H1 (cell line): ENCODE data around the gene ARHGDIB. TPM values are rescaled to one million over a fixed set of nuclear protein-coding genes. Genes with fewer than 3 reads are reported as not detected.

Experiments used
- CTCF ChIA-PET: fragments of 300-600 bp; sonication (Branson Sonifier 250); formaldehyde crosslinking; loops from one replicate; lab custom pipeline; 2021; ENCODE audit not compliant: partially characterized antibody; lab: Charles Lee
- POLR2A ChIA-PET: fragments of 300-600 bp; sonication (Branson Sonifier 250); formaldehyde crosslinking; loops from one replicate; lab custom pipeline; 2021; ENCODE audit warnings: inconsistent platforms; ENCODE audit not compliant: partially characterized antibody; lab: Charles Lee
- DNase-seq, 2 experiments: peaks; one replicate each; pipeline versions ENCODE4 v3.0.0 to v3.0.0-alpha.2; 2010 to 2022; ENCODE audit warnings: low spot score in 2 of 2, low read depth in 1 of 2, mixed read lengths in 1 of 2
- FAIRE-seq: peaks from 2 replicates; lab custom pipeline; 2011; peaks lifted over from hg19 to GRCh38; lab: Jason Lieb, UNC
- H2AFZ ChIP-seq: 2 replicates; pipeline ENCODE4 v1.8.1; 2012; ENCODE audit warnings: low read length, inconsistent platforms
- H2AK5ac ChIP-seq: 2 replicates; pipeline ENCODE4 v1.6.1; 2013; ENCODE audit warnings: low read depth, low read length
- H2BK120ac ChIP-seq: replicated peaks from 2 replicates; pipeline ENCODE3; 2013; ENCODE audit warnings: low read depth, low read length, inconsistent platforms
- H2BK12ac ChIP-seq: 2 replicates; pipeline ENCODE4 v1.6.1; 2013; ENCODE audit warnings: low read depth, low read length
- H2BK15ac ChIP-seq: 2 replicates; pipeline ENCODE4 v1.6.1; 2013; ENCODE audit warnings: low read length
- H2BK20ac ChIP-seq: 2 replicates; pipeline ENCODE4 v1.6.1; 2013; ENCODE audit warnings: low read length
- H2BK5ac ChIP-seq: 2 replicates; pipeline ENCODE4 v1.6.1; 2013; ENCODE audit warnings: low read depth, low read length
- H3K14ac ChIP-seq: 2 replicates; pipeline ENCODE4 v1.6.1; 2013; ENCODE audit warnings: inconsistent platforms; ENCODE audit not compliant: insufficient read length
- H3K18ac ChIP-seq: 2 replicates; pipeline ENCODE4 v1.6.1; 2013; ENCODE audit warnings: low read length; ENCODE audit errors: extremely low read depth
- H3K23ac ChIP-seq: 2 replicates; pipeline ENCODE4 v1.6.1; 2013; ENCODE audit warnings: inconsistent platforms; ENCODE audit not compliant: insufficient read length
- H3K23me2 ChIP-seq: 2 replicates; pipeline ENCODE4 v1.6.1; 2013; ENCODE audit warnings: low read depth, low read length
- H3K27ac ChIP-seq: 2 replicates; pipeline ENCODE4 v1.6.1; 2011; ENCODE audit warnings: low read depth, low read length, inconsistent platforms
- H3K27me3 ChIP-seq, 4 experiments: replicated peaks in 1 of 4; 1 replicate in 1 of 4; 2 replicates in 3 of 4; pipeline versions ENCODE4 v1.6.1 to v1.8.1; 2011 to 2013; ENCODE audit warnings: low read length in 3 of 4, mild to moderate bottlenecking in 3 of 4, inconsistent platforms in 2 of 4, mixed read lengths in 2 of 4, moderate library complexity in 1 of 4; ENCODE audit not compliant: control insufficient read depth in 3 of 4, insufficient read depth in 3 of 4; ENCODE audit errors: extremely low read depth in 1 of 4
- H3K36me3 ChIP-seq, 4 experiments: 2 replicates each; pipeline versions ENCODE4 v1.6.1 to v1.8.1; 2011 to 2013; ENCODE audit warnings: mild to moderate bottlenecking in 4 of 4, low read length in 3 of 4, moderate library complexity in 2 of 4, control low read depth in 1 of 4, inconsistent platforms in 1 of 4; ENCODE audit not compliant: insufficient read depth in 4 of 4, control insufficient read depth in 2 of 4
- H3K4ac ChIP-seq: replicated peaks from 2 replicates; pipeline ENCODE3; 2013; ENCODE audit warnings: low read length, low read depth, mixed read lengths, inconsistent platforms; ENCODE audit not compliant: insufficient read length
- H3K4me1 ChIP-seq, 4 experiments: replicated peaks in 1 of 4; 1 replicate in 1 of 4; 2 replicates in 3 of 4; pipeline versions ENCODE4 v1.6.1 to v1.8.1; 2011 to 2013; ENCODE audit warnings: low read length in 3 of 4, inconsistent platforms in 2 of 4, mixed read lengths in 1 of 4; ENCODE audit not compliant: insufficient read depth in 4 of 4, control insufficient read depth in 3 of 4
- H3K4me2 ChIP-seq, 2 experiments: 2 replicates each; pipeline versions ENCODE4 v1.6.1 to v1.8.1; 2011 to 2013; ENCODE audit warnings: low read depth in 2 of 2, low read length in 2 of 2, control low read depth in 1 of 2, inconsistent platforms in 1 of 2, mild to moderate bottlenecking in 1 of 2; ENCODE audit not compliant: insufficient read depth in 1 of 2
- H3K4me3 ChIP-seq, 4 experiments: fragments of 200-600, 300-600 bp in 1 of 4; sonication (generic), shearing (Covaris generic), sonication (Bioruptor Twin) in 1 of 4; 2 replicates each; pipeline versions ENCODE4 v1.5.1 to v1.8.1; 2011 to 2016; ENCODE audit warnings: low read length in 4 of 4, low read depth in 3 of 4, control low read depth in 2 of 4, inconsistent platforms in 2 of 4, mild to moderate bottlenecking in 2 of 4, mixed read lengths in 1 of 4, moderate library complexity in 1 of 4; ENCODE audit not compliant: insufficient read depth in 2 of 4; ENCODE audit errors: extremely low read depth in 1 of 4
- H3K56ac ChIP-seq: replicated peaks from 2 replicates; pipeline ENCODE3; 2013; ENCODE audit warnings: low read depth, mild to moderate bottlenecking, mixed read lengths, low read length, inconsistent platforms; ENCODE audit not compliant: insufficient read length
- H3K79me1 ChIP-seq: 2 replicates; pipeline ENCODE4 v1.6.1; 2013; ENCODE audit warnings: low read depth, low read length, control low read depth
- H3K79me2 ChIP-seq, 2 experiments: 2 replicates each; pipeline versions ENCODE4 v1.6.1 to v1.8.1; 2012 to 2013; ENCODE audit warnings: low read length in 2 of 2, mild to moderate bottlenecking in 2 of 2, inconsistent platforms in 1 of 2; ENCODE audit not compliant: insufficient read depth in 2 of 2, control insufficient read depth in 1 of 2
- H3K9ac ChIP-seq, 4 experiments: replicated peaks in 1 of 4; 1 replicate in 1 of 4; 2 replicates in 3 of 4; pipeline versions ENCODE4 v1.6.1 to v1.8.1; 2011 to 2013; ENCODE audit warnings: low read depth in 3 of 4, low read length in 3 of 4, control low read depth in 2 of 4, mild to moderate bottlenecking in 2 of 4, moderate library complexity in 2 of 4, inconsistent platforms in 1 of 4; ENCODE audit errors: extremely low read depth in 1 of 4
- H3K9me3 ChIP-seq, 2 experiments: 2 replicates each; pipeline versions ENCODE4 v1.6.1 to v1.8.1; 2012 to 2013; ENCODE audit warnings: mild to moderate bottlenecking in 2 of 2, moderate library complexity in 2 of 2, control low read depth in 1 of 2, inconsistent platforms in 1 of 2, low read depth in 1 of 2, low read length in 1 of 2, mixed read lengths in 1 of 2; ENCODE audit not compliant: insufficient read depth in 2 of 2
- H4K20me1 ChIP-seq, 2 experiments: replicated peaks in 1 of 2; 2 replicates each; pipeline versions ENCODE3 to v1.8.1; 2011 to 2013; ENCODE audit warnings: inconsistent platforms in 2 of 2, low read length in 2 of 2, mild to moderate bottlenecking in 1 of 2; ENCODE audit not compliant: insufficient read depth in 2 of 2, control insufficient read depth in 1 of 2
- H4K5ac ChIP-seq: 2 replicates; pipeline ENCODE4 v1.6.1; 2013; ENCODE audit warnings: low read length, low read depth, mixed read lengths, inconsistent platforms; ENCODE audit not compliant: insufficient read length
- H4K8ac ChIP-seq: 2 replicates; pipeline ENCODE4 v1.8.0; 2013; ENCODE audit warnings: mild to moderate bottlenecking, moderate library complexity, low read length, inconsistent platforms; ENCODE audit not compliant: insufficient read depth; ENCODE audit errors: extremely low read depth
- H4K91ac ChIP-seq: replicated peaks from 2 replicates; pipeline ENCODE3; 2013; ENCODE audit warnings: low read length, mixed read lengths, inconsistent platforms; ENCODE audit not compliant: insufficient read length
- EGR1 ChIP-seq: IDR thresholded peaks from 2 replicates; pipeline ENCODE4 v1.6.1; 2011; ENCODE audit warnings: low read depth, low read length, borderline replicate concordance
- HDAC2 ChIP-seq, 2 experiments: fragments of 300-600 bp in 1 of 2; sonication (generic) in 1 of 2; IDR thresholded peaks; 2 replicates each; pipeline ENCODE4 v1.6.1; 2011 to 2012; ENCODE audit warnings: low read depth in 2 of 2, low read length in 2 of 2, mild to moderate bottlenecking in 2 of 2, moderate library complexity in 2 of 2, borderline replicate concordance in 1 of 2, inconsistent platforms in 1 of 2
- HDAC6 ChIP-seq: IDR thresholded peaks from one replicate; pipeline ENCODE4 v1.7.1; 2012; ENCODE audit warnings: low read depth, mild to moderate bottlenecking, inconsistent platforms, low read length, moderate library complexity
- NRF1 ChIP-seq: IDR thresholded peaks from 2 replicates; pipeline ENCODE4 v1.6.1; 2011; ENCODE audit warnings: mild to moderate bottlenecking, low read depth, low read length, improper control_type of control experiment
- POLR2A ChIP-seq, 2 experiments: IDR thresholded peaks; 1 replicate in 1 of 2; 2 replicates in 1 of 2; pipeline ENCODE4 v1.6.1; 2011; ENCODE audit warnings: low read depth in 2 of 2, low read length in 2 of 2, mild to moderate bottlenecking in 2 of 2; ENCODE audit errors: control extremely low read depth in 1 of 2
- RFX5 ChIP-seq: IDR thresholded peaks from 2 replicates; pipeline ENCODE4 v1.6.1; 2011; ENCODE audit warnings: low read depth, low read length, improper control_type of control experiment, borderline replicate concordance
- SRF ChIP-seq: IDR thresholded peaks from 2 replicates; pipeline ENCODE4 v1.6.1; 2011; ENCODE audit warnings: mild to moderate bottlenecking, low read depth, low read length, moderate library complexity
- TBP ChIP-seq: IDR thresholded peaks from 2 replicates; pipeline ENCODE4 v1.6.1; 2011; ENCODE audit warnings: low read depth, low read length, improper control_type of control experiment
- WGBS, 2 experiments: shearing (Covaris generic) in 1 of 2; methylation state at CpG; one replicate each; pipeline versions ENCODE4 v1.1.6 to v1.1.7; 2013 to 2015; ENCODE audit warnings: low lambda C conversion rate in 2 of 2, mixed read lengths in 2 of 2, inconsistent platforms in 1 of 2, low coverage in 1 of 2, missing lambda C conversion rate in 1 of 2; ENCODE audit not compliant: insufficient replicate concordance in 2 of 2, insufficient coverage in 1 of 2, insufficient read length in 1 of 2; ENCODE audit errors: extremely low coverage in 1 of 2, missing lambda C conversion rate in 1 of 2; 5-methylcytosine and 5-hydroxymethylcytosine counted together
- polyA plus RNA-seq, 7 experiments: library from polyadenylated mRNA; depleted of rRNA in 3 of 7; stranded (reverse) in 5 of 7; unstranded in 2 of 7; fragments of >200 nt in 5 of 7; fragments of 200-250 nt in 2 of 7; gene quantifications; 1 replicate in 5 of 7; 2 replicates in 1 of 7; 4 replicates in 1 of 7; pipeline versions ENCODE4 v1.2.1 to v1.2.3, GENCODE V29; 2011 to 2013; ENCODE audit warnings: missing spikeins in 2 of 7, mixed read lengths in 2 of 7
- total RNA-seq: library from RNA; stranded (reverse); fragmentation: NEBNext Ultra II Directional; extraction: Animal tissue kit (Norgen Biotek cat#: 25700); gene quantifications from 2 replicates; pipeline ENCODE4 v1.2.1, GENCODE V29; 2021
- TF ChIP-seq, protein P1 (sequence below): IDR thresholded peaks from 2 replicates; pipeline ENCODE4 v1.6.1; 2012; ENCODE audit warnings: inconsistent platforms
- TF ChIP-seq, protein P2 (sequence below), 3 experiments: IDR thresholded peaks; 1 replicate in 2 of 3; 2 replicates in 1 of 3; pipeline versions ENCODE4 v1.5.1 to v1.6.1; 2011; ENCODE audit warnings: low read length in 3 of 3, mild to moderate bottlenecking in 3 of 3, inconsistent platforms in 2 of 3, low read depth in 1 of 3, moderate library complexity in 1 of 3; ENCODE audit not compliant: insufficient read depth in 1 of 3; ENCODE audit errors: control extremely low read depth in 1 of 3

The ARHGDIB gene
- total and polyA plus RNA-seq, 2 of the 8 experiments (the other 6 are each of a cell fraction or from before 2014, with no cell fraction given), result 0.82 to 1.3 TPM

DNA sequence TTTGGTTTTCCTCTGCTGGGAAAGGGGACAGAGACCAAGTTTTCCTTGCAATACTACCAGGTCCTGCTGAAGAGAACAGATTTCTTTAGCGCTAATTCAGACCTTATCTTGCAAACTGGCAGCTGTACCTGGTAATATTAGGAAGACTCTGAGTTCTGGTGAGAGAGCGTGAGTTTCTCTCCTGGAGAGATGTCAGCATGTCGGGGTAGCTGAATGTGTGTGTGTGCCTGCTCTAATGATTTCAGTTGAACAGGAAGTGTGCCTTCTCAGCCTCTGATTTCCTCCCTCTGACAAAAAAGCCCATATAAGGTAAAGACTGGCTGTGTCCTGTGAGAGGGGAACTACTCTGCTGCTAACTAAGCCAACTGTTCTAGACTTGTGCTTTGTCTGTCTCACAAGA lies 12.7 kb downstream of the ARHGDIB start:
- no peaks in the 10 kb centered on the region for H3K36me3 ChIP-seq
- ChIA-PET POLR2A (interaction anchor here (0.6 to 1.2 kb wide), 4 partner anchors 20 to 174 kb away, joined by 3 to 4 read pairs (median 3); a partner anchor contains a TSS), CTCF (interaction anchor here (0.6 to 1.9 kb wide), 8 partner anchors 9 to 178 kb away, joined by 3 to 9 read pairs (median 5); partner anchors contain the start of gene ERP27)
- no peak overlapping the region for H3K9ac ChIP-seq
- H3K79me1 ChIP-seq, result no peaks in the 10 kb centered on the region
- H3K23ac ChIP-seq, result no peak overlapping the region
- H2BK120ac ChIP-seq, result no peak overlapping the region
- no peaks in the 10 kb centered on the region for H3K27me3 ChIP-seq
- H3K4me2 ChIP-seq, result no peak overlapping the region
- H3K18ac ChIP-seq, result no peak overlapping the region
- H3K4me1 ChIP-seq, result peaks cover 0 to 4% (median 0%) of the 10 kb centered on the region in 4 experiments; a peak in 1 of 7 replicates
- peak; percentile 90 for FAIRE-seq
- H4K5ac ChIP-seq, result no peak overlapping the region
- H3K27ac ChIP-seq, result peak overlapping the region; percentile 30; the same call in 1 of the 2 replicates
- peak overlapping the region; percentile 96 for H2AFZ ChIP-seq
- H3K4ac ChIP-seq, result no peak overlapping the region
- no peak overlapping the region for H4K8ac ChIP-seq
- no peak overlapping the region for H2BK15ac ChIP-seq
- no peak for DNase-seq
- H3K9me3 ChIP-seq, result no peaks in the 10 kb centered on the region
- no peak overlapping the region for H4K91ac ChIP-seq
- H2AK5ac ChIP-seq, result no peak overlapping the region
- H3K56ac ChIP-seq, result no peak overlapping the region
- no peaks in the 10 kb centered on the region for H3K79me2 ChIP-seq
- H3K23me2 ChIP-seq, result no peaks in the 10 kb centered on the region; the same call in 1 of the 2 replicates
- H4K20me1 ChIP-seq, result no peaks in the 10 kb centered on the region
- H2BK12ac ChIP-seq, result no peak overlapping the region; the same call in 1 of the 2 replicates
- H3K4me3 ChIP-seq, result no peak overlapping the region
- no peak overlapping the region for H2BK5ac ChIP-seq
- WGBS, 2 experiments, result 90% methylated on average over 3 of the region's 3 CpGs; no CpG with 5 or more reads in 1 of the 2 experiments
- no peak overlapping the region for H2BK20ac ChIP-seq
- H3K14ac ChIP-seq, result no peak overlapping the region
- TF ChIP-seq HDAC2 (IDR thresholded peaks at IDR 0.05; ENCODE audit: borderline replicate concordance in 1 of 2, low read depth in 2 of 2, low read length in 2 of 2) (no peak), SRF (peak; percentile 98), NRF1 (no peak), HDAC6 (no peak), EGR1 (no peak), TBP (peak; percentile 38; the same call in 1 of the 2 replicates), POLR2A (IDR thresholded peaks at IDR 0.05; ENCODE audit: control extremely low read depth in 1 of 2, low read depth in 2 of 2, low read length in 2 of 2) (peak in 1 of 2 experiments; percentile 62; a peak in 1 of 3 replicates), RFX5 (no peak)
- TF ChIP-seq, protein P1, sequence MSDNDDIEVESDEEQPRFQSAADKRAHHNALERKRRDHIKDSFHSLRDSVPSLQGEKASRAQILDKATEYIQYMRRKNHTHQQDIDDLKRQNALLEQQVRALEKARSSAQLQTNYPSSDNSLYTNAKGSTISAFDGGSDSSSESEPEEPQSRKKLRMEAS, result no peak
- TF ChIP-seq, protein P2, sequence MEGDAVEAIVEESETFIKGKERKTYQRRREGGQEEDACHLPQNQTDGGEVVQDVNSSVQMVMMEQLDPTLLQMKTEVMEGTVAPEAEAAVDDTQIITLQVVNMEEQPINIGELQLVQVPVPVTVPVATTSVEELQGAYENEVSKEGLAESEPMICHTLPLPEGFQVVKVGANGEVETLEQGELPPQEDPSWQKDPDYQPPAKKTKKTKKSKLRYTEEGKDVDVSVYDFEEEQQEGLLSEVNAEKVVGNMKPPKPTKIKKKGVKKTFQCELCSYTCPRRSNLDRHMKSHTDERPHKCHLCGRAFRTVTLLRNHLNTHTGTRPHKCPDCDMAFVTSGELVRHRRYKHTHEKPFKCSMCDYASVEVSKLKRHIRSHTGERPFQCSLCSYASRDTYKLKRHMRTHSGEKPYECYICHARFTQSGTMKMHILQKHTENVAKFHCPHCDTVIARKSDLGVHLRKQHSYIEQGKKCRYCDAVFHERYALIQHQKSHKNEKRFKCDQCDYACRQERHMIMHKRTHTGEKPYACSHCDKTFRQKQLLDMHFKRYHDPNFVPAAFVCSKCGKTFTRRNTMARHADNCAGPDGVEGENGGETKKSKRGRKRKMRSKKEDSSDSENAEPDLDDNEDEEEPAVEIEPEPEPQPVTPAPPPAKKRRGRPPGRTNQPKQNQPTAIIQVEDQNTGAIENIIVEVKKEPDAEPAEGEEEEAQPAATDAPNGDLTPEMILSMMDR (IDR thresholded peaks at IDR 0.05; ENCODE audit: control extremely low read depth in 1 of 3, insufficient read depth in 1 of 3, low read depth in 1 of 3, low read length in 3 of 3), result no peak
